ENCODE data around the gene CTXN1. TPM values are rescaled to one million over a fixed set of nuclear protein-coding genes. Genes with fewer than 3 reads are reported as not detected.

CTXN1 gene
- total RNA-seq, 1 donor from 2014 or later = 55.9 TPM

DNA sequence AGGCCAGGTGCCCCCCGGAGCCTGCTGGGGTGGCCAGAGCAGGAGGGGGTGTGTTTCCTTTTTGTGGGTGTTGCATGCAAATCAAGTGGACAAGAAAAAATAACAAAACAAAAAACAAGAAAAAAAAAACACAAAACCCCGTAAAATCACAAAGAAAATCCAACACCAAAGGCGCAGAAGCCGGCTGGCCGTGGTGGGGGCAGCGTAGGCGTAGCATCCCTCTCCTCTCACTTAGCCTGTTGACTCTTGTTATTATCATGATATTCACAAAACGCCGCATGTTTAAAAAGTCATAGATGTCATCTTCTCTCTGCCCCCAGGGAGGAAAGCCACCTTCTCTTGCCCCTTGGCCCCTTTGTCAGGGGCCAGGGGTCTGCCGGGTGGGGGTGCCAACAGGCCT lies 12.3 kb downstream of the CTXN1 start:
- no peak for DNase-seq (ENCODE audit: low read depth)
- H3K27me3 Mint-ChIP-seq (ENCODE audit: low read depth, unreplicated experiment) = peaks cover 13% of the 10 kb centered on the region

DNA sequence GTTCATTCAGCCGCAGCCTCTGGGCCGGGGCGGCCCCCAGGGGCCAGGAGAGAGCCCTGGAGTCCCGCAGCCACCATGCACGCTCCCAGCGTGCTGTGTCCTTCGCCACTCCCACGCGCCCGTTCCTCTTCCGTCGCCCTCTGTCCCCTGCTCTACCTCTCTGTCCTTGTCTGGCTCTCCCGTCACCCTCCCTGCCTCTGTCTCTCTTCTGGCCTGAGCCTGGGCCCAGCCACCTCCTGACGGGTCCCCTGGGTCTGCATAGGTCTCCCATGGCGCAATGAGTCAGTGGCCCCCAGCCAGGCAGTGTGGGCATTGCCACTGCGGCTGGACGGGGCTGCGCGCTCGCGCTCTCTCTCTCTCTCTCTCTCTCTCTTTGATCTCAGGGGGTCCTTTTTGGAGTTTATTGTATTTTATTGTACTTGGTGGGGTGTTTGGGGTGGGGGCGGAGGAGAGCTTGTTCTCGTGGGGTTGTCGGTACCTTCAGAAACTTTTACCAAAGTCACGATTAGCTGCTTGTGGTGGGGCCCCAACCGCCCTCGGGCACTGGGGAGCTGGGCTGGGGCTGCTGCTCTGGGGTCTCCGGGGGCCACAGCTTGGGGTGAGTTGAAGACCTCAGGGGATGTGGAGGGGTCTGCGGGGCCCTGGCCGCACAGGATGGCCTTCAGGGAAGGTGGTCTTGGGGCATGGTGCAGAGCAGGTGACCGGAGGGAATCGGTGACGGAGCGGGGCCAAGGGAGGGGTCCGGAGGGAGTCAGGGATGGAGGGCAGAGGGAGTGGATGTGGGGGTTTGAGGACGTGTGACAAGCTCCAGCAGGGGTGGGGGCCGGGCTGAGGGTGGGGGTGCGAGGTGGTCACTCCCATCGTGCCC lies 13.0 kb downstream of the CTXN1 start:
- Mint-ChIP-seq H3K9me3 (ENCODE audit: unreplicated experiment) (no peaks in the 10 kb centered on the region), H3K27me3 (ENCODE audit: low read depth, unreplicated experiment) (peaks cover 13% of the 10 kb centered on the region), H3K4me1 (ENCODE audit: low read depth, unreplicated experiment) (no peaks in the 10 kb centered on the region), H3K4me3 (ENCODE audit: unreplicated experiment) (no peak overlapping the region), H3K36me3 (ENCODE audit: low read depth, unreplicated experiment) (peaks cover 3% of the 10 kb centered on the region), H3K27ac (ENCODE audit: unreplicated experiment) (no peak overlapping the region)
- DNase-seq (ENCODE audit: low read depth) = no peak
- Histone ChIP-seq H3K9me3 (ENCODE audit: insufficient read depth, low read depth, low read length) (no peaks in the 10 kb centered on the region), H4K20me1 (ENCODE audit: insufficient read depth, low read length) (peaks cover 25% of the 10 kb centered on the region), H3K4me2 (ENCODE audit: low read length) (no peak overlapping the region), H3K27me3 (ENCODE audit: insufficient read depth, low read length) (peaks cover 18% of the 10 kb centered on the region), H3K4me1 (ENCODE audit: insufficient read depth, low read length) (peaks cover 14% of the 10 kb centered on the region), H3K9ac (ENCODE audit: low read length) (no peak overlapping the region), H3K36me3 (ENCODE audit: insufficient read depth, low read length) (no peaks in the 10 kb centered on the region), H2AFZ (ENCODE audit: low read depth, low read length) (no peak overlapping the region), H3K4me3 (ENCODE audit: insufficient read depth, low read depth, low read length) (no peak overlapping the region), H3K79me2 (ENCODE audit: insufficient read depth, low read length) (peaks cover 6% of the 10 kb centered on the region), H3K27ac (ENCODE audit: low read depth, low read length) (no peak overlapping the region)
- TF ChIP-seq EZH2 (IDR thresholded peaks at IDR 0.05; ENCODE audit: insufficient read depth, low read length) = no peak
- TF ChIP-seq, protein P1, sequence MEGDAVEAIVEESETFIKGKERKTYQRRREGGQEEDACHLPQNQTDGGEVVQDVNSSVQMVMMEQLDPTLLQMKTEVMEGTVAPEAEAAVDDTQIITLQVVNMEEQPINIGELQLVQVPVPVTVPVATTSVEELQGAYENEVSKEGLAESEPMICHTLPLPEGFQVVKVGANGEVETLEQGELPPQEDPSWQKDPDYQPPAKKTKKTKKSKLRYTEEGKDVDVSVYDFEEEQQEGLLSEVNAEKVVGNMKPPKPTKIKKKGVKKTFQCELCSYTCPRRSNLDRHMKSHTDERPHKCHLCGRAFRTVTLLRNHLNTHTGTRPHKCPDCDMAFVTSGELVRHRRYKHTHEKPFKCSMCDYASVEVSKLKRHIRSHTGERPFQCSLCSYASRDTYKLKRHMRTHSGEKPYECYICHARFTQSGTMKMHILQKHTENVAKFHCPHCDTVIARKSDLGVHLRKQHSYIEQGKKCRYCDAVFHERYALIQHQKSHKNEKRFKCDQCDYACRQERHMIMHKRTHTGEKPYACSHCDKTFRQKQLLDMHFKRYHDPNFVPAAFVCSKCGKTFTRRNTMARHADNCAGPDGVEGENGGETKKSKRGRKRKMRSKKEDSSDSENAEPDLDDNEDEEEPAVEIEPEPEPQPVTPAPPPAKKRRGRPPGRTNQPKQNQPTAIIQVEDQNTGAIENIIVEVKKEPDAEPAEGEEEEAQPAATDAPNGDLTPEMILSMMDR (IDR thresholded peaks at IDR 0.05; ENCODE audit: insufficient read depth, low read depth, low read length) = no peak
- no peak for FAIRE-seq

More for the DNA sequence above, 12.3 kb downstream of the CTXN1 start:
- Histone ChIP-seq H3K9me3 (ENCODE audit: insufficient read depth, low read depth, low read length) (no peaks in the 10 kb centered on the region), H3K36me3 (ENCODE audit: insufficient read depth, low read length) (no peaks in the 10 kb centered on the region), H4K20me1 (ENCODE audit: insufficient read depth, low read length) (peaks cover 18% of the 10 kb centered on the region), H3K4me3 (ENCODE audit: insufficient read depth, low read depth, low read length) (no peak overlapping the region), H3K79me2 (ENCODE audit: insufficient read depth, low read length) (no peaks in the 10 kb centered on the region), H3K4me1 (ENCODE audit: insufficient read depth, low read length) (peaks cover 14% of the 10 kb centered on the region), H3K27ac (ENCODE audit: low read depth, low read length) (no peak overlapping the region), H3K27me3 (ENCODE audit: insufficient read depth, low read length) (peaks cover 22% of the 10 kb centered on the region), H3K9ac (ENCODE audit: low read length) (no peak overlapping the region), H3K4me2 (ENCODE audit: low read length) (no peak overlapping the region), H2AFZ (ENCODE audit: low read depth, low read length) (no peak overlapping the region)
- H3K36me3 Mint-ChIP-seq (ENCODE audit: low read depth, unreplicated experiment) = peaks cover 3% of the 10 kb centered on the region
- no peaks in the 10 kb centered on the region for H3K9me3 Mint-ChIP-seq (ENCODE audit: unreplicated experiment)
- H3K27ac Mint-ChIP-seq (ENCODE audit: unreplicated experiment) = no peak overlapping the region
- no peak for FAIRE-seq
- H3K4me1 Mint-ChIP-seq (ENCODE audit: low read depth, unreplicated experiment) = no peaks in the 10 kb centered on the region
- no peak overlapping the region for H3K4me3 Mint-ChIP-seq (ENCODE audit: unreplicated experiment)
- TF ChIP-seq EZH2 (IDR thresholded peaks at IDR 0.05; ENCODE audit: insufficient read depth, low read length) = no peak
- TF ChIP-seq, protein P1 (IDR thresholded peaks at IDR 0.05; ENCODE audit: insufficient read depth, low read depth, low read length) = no peak
